ENCODE results near the gene ARMC5. TPM values are rescaled to one million over a fixed set of nuclear protein-coding genes. Genes with fewer than 3 reads are reported as not detected.

ARMC5 gene
- total RNA-seq, 1 experiment from 2014 or later = 11.8 TPM

DNA sequence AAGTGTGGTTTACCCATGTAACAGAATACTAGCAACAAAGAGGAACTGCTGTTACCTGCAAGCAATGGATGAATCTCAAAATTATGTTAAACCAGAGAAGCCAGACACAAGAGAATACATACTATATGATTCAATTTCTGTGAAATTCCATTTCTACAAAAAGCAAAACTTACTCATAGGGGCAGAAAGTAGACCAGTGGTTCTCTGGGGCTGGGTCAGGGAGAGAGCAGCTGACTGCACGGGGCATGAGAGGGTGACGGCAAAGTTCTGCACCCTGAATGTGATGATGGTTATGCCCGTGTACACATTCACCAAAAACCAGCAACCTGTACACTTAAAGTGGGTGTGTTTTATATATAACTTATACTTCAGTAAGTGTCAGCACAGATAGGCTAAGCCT, 19.8 kb upstream of the ARMC5 start:
- no peak overlapping the region for H3K4me2 ChIP-seq (ENCODE audit: low read length)
- RAD21 ChIA-PET (ENCODE audit: low non-redundant PET in 1 of 2, low total read pairs in 2 of 2, uncharacterized antibody in 2 of 2, unreplicated experiment in 2 of 2) = no interaction called here
- ATAC-seq (no peak), DNase-seq (ENCODE audit: low read depth, low spot score) (no peak)
- no peaks in the 10 kb centered on the region for H3K27me3 ChIP-seq (ENCODE audit: insufficient read depth, low read length)
- H3K36me3 ChIP-seq (ENCODE audit: control insufficient read depth in 1 of 2, insufficient read depth in 2 of 2, low read length in 2 of 2) = no peaks in the 10 kb centered on the region
- intact Hi-C loops (cut with micrococcal nuclease) = no loop called here
- H3K79me2 ChIP-seq (ENCODE audit: insufficient read depth, low read length) = no peaks in the 10 kb centered on the region
- H3K9ac ChIP-seq (ENCODE audit: low read length) = no peak overlapping the region
- no peak overlapping the region for H2AFZ ChIP-seq (ENCODE audit: low read depth, low read length, poor library complexity, severe bottlenecking)
- no peaks in the 10 kb centered on the region for H3K9me3 ChIP-seq (ENCODE audit: control insufficient read depth in 1 of 2, insufficient read depth in 1 of 2, low read depth in 1 of 2, low read length in 2 of 2)
- H4K20me1 ChIP-seq (ENCODE audit: insufficient read depth) = no peaks in the 10 kb centered on the region
- TF ChIP-seq, protein P1, sequence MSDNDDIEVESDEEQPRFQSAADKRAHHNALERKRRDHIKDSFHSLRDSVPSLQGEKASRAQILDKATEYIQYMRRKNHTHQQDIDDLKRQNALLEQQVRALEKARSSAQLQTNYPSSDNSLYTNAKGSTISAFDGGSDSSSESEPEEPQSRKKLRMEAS (IDR thresholded peaks at IDR 0.05) = no peak
- TF ChIP-seq SIN3A (IDR thresholded peaks at IDR 0.05; ENCODE audit: low read depth) (no peak), POLR2AphosphoS5 (IDR thresholded peaks at IDR 0.05; ENCODE audit: low read depth, low read length) (no peak), ELF1 (IDR thresholded peaks at IDR 0.05; ENCODE audit: borderline replicate concordance, low read depth) (no peak), ZNF274 (IDR thresholded peaks at IDR 0.05; ENCODE audit: low read depth, low read length) (no peak), CBX3 (IDR thresholded peaks at IDR 0.05; ENCODE audit: low read depth) (no peak), TCF7L2 (IDR thresholded peaks at IDR 0.05; ENCODE audit: borderline replicate concordance, extremely low read depth, insufficient read depth, insufficient read length) (no peak), SRF (IDR thresholded peaks at IDR 0.05; ENCODE audit: low read depth) (no peak), CEBPB (IDR thresholded peaks at IDR 0.05; ENCODE audit: low read depth) (no peak), EZH2 (IDR thresholded peaks at IDR 0.05) (no peak), POLR2A (IDR thresholded peaks at IDR 0.05; ENCODE audit: borderline replicate concordance, extremely low read depth, insufficient read depth, insufficient read length) (no peak)
- TF ChIP-seq, protein P2, sequence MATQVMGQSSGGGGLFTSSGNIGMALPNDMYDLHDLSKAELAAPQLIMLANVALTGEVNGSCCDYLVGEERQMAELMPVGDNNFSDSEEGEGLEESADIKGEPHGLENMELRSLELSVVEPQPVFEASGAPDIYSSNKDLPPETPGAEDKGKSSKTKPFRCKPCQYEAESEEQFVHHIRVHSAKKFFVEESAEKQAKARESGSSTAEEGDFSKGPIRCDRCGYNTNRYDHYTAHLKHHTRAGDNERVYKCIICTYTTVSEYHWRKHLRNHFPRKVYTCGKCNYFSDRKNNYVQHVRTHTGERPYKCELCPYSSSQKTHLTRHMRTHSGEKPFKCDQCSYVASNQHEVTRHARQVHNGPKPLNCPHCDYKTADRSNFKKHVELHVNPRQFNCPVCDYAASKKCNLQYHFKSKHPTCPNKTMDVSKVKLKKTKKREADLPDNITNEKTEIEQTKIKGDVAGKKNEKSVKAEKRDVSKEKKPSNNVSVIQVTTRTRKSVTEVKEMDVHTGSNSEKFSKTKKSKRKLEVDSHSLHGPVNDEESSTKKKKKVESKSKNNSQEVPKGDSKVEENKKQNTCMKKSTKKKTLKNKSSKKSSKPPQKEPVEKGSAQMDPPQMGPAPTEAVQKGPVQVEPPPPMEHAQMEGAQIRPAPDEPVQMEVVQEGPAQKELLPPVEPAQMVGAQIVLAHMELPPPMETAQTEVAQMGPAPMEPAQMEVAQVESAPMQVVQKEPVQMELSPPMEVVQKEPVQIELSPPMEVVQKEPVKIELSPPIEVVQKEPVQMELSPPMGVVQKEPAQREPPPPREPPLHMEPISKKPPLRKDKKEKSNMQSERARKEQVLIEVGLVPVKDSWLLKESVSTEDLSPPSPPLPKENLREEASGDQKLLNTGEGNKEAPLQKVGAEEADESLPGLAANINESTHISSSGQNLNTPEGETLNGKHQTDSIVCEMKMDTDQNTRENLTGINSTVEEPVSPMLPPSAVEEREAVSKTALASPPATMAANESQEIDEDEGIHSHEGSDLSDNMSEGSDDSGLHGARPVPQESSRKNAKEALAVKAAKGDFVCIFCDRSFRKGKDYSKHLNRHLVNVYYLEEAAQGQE (IDR thresholded peaks at IDR 0.05; ENCODE audit: low read depth) = no peak
- TF ChIP-seq, protein P3, sequence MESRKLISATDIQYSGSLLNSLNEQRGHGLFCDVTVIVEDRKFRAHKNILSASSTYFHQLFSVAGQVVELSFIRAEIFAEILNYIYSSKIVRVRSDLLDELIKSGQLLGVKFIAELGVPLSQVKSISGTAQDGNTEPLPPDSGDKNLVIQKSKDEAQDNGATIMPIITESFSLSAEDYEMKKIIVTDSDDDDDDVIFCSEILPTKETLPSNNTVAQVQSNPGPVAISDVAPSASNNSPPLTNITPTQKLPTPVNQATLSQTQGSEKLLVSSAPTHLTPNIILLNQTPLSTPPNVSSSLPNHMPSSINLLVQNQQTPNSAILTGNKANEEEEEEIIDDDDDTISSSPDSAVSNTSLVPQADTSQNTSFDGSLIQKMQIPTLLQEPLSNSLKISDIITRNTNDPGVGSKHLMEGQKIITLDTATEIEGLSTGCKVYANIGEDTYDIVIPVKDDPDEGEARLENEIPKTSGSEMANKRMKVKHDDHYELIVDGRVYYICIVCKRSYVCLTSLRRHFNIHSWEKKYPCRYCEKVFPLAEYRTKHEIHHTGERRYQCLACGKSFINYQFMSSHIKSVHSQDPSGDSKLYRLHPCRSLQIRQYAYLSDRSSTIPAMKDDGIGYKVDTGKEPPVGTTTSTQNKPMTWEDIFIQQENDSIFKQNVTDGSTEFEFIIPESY (IDR thresholded peaks at IDR 0.05; ENCODE audit: extremely low read depth, insufficient replicate concordance, low read length) = no peak
- TF ChIP-seq, protein P4, sequence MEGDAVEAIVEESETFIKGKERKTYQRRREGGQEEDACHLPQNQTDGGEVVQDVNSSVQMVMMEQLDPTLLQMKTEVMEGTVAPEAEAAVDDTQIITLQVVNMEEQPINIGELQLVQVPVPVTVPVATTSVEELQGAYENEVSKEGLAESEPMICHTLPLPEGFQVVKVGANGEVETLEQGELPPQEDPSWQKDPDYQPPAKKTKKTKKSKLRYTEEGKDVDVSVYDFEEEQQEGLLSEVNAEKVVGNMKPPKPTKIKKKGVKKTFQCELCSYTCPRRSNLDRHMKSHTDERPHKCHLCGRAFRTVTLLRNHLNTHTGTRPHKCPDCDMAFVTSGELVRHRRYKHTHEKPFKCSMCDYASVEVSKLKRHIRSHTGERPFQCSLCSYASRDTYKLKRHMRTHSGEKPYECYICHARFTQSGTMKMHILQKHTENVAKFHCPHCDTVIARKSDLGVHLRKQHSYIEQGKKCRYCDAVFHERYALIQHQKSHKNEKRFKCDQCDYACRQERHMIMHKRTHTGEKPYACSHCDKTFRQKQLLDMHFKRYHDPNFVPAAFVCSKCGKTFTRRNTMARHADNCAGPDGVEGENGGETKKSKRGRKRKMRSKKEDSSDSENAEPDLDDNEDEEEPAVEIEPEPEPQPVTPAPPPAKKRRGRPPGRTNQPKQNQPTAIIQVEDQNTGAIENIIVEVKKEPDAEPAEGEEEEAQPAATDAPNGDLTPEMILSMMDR (IDR thresholded peaks at IDR 0.05 in 2 of 3, conservative IDR thresholded peaks at IDR 0.05 in 1 of 3; ENCODE audit: borderline replicate concordance in 1 of 3, insufficient read depth in 1 of 3, low read depth in 2 of 3, low read length in 2 of 3) = no peak
- CTCF ChIA-PET = no interaction called here
- H3K9me2 ChIP-seq (ENCODE audit: insufficient read depth) = no peaks in the 10 kb centered on the region
- no peak overlapping the region for H3K4me3 ChIP-seq (replicated peaks in 1 of 2; ENCODE audit: low read depth in 1 of 2, low read length in 2 of 2)
- no peak overlapping the region for H3K27ac ChIP-seq (ENCODE audit: low read depth, low read length)
- peaks cover 10 to 29% of the 10 kb centered on the region in 2 experiments; a peak in 3 of 4 replicates for H3K4me1 ChIP-seq (ENCODE audit: control insufficient read depth in 1 of 2, insufficient read depth in 2 of 2, low read length in 2 of 2)
- BruUV-seq (replicated peaks) = no TSS peak
- POLR2A ChIA-PET = no interaction called here

All from HCT116 (cell line).